SKM-1 treated with dmso at 0.1 percent for 144 hours (cell line): Measurements from ENCODE around the gene ENO2.

Source experiments
- DNase-seq: peaks from one replicate; lab custom pipeline; 2025; ENCODE audit not compliant: unreplicated experiment; lab: John Stamatoyannopoulos, UW

Gene ENO2

GRCh38 chr12:6959058-6959804 is 44.9 kb downstream of the ENO2 start:
- peak; percentile 29 for DNase-seq

- no peak for DNase-seq
These were observed 45.6 kb downstream of the ENO2 start for GRCh38 chr12:6959805-6960592.

GRCh38 chr12:6960593-6961277 is 46.4 kb downstream of the ENO2 start:
- DNase-seq = no peak

- DNase-seq = no peak
These were observed 46.9 kb downstream of the ENO2 start for GRCh38 chr12:6961278-6961694.

GRCh38 chr12:6961695-6962284 is 47.4 kb downstream of the ENO2 start:
- DNase-seq = no peak

GRCh38 chr12:6962285-6963015 is 48.1 kb downstream of the ENO2 start:
- no peak for DNase-seq

- DNase-seq = no peak
These were observed 48.8 kb downstream of the ENO2 start for GRCh38 chr12:6963016-6963731.

- DNase-seq = no peak
These were observed 49.5 kb downstream of the ENO2 start for GRCh38 chr12:6963791-6964413.

- DNase-seq = no peak
These were observed 50.2 kb downstream of the ENO2 start for GRCh38 chr12:6964605-6965025.

GRCh38 chr12:6965026-6965661 is 50.8 kb downstream of the ENO2 start:
- DNase-seq = peak; percentile 47

- no peak for DNase-seq
These were observed 51.3 kb downstream of the ENO2 start for GRCh38 chr12:6965714-6966113.

GRCh38 chr12:6966351-6966750 is 52.0 kb downstream of the ENO2 start:
- DNase-seq = no peak

GRCh38 chr12:6967651-6968100 is 53.3 kb downstream of the ENO2 start:
- DNase-seq = no peak

GRCh38 chr12:6968426-6968825 is 54.0 kb downstream of the ENO2 start:
- DNase-seq = no peak

GRCh38 chr12:6970096-6970527 is 55.7 kb downstream of the ENO2 start:
- DNase-seq = no peak
